ENCODE data around the gene MVB12B.
"Not testable (repeated sequence)": the region's sequence is repeated elsewhere in the genome, so short reads cannot be mapped to it uniquely, and the experiment has no call there.

The MVB12B gene

DNA sequence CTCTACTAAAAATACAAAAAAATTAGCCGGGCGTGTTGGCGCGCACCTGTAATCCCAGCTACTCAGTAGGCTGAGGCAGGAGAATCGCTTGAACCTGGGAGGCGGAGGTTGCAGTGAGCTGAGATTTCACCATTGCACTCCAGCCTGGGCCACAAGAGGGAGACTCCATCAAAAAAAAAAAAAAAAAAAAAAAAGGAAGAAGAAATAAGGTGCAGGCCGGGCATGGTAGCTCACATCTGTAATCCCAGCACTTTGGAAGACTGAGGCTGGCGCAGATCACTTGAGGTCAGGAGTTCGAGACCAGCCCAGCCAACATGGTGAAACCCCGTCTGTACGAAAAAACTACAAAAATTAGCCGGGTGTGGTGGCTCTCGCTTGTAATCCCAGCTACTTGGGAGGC, 228.8 kb downstream of the MVB12B start:
- not testable (repeated sequence) for DNase-seq

All from CD4-positive, alpha-beta T cell treated with Interleukin-4 for 4 hours (primary cell).